GM19397 (cell line): ENCODE measurements around the gene SBNO2.

Source experiments
- ATAC-seq: cut with Tn5 transposase; IDR thresholded peaks from one replicate; pipeline ENCODE4 v1.9.1; 2021; ENCODE audit warnings: mild to moderate bottlenecking, moderate library complexity; ENCODE audit not compliant: unreplicated experiment

SBNO2 gene

GRCh38 chr19:1063909-1064660, 110.0 kb downstream of the SBNO2 start:
- ATAC-seq, result no peak

- no peak for ATAC-seq
Measured at GRCh38 chr19:1063030-1063908, 110.8 kb downstream of the SBNO2 start.

- ATAC-seq, result no peak
Measured at GRCh38 chr19:1062387-1063029, 111.6 kb downstream of the SBNO2 start.

- ATAC-seq, result no peak
Measured at GRCh38 chr19:1061987-1062386, 112.1 kb downstream of the SBNO2 start.

GRCh38 chr19:1060689-1061088, 113.4 kb downstream of the SBNO2 start:
- no peak for ATAC-seq

GRCh38 chr19:1058112-1058511, 116.0 kb downstream of the SBNO2 start:
- ATAC-seq, result no peak
